ENCODE results near the gene GLA.
A peak's percentile ranks its signal among the peaks of the same experiment; 100 is the strongest.

Gene GLA

GRCh38 chrX:101390664-101391525 lies 16.8 kb downstream of the GLA start, which contains the start of gene RPL36A:
RPL36A (plus strand) TSS chrX:101391011; CDS start chrX:101391044, 33 bp downstream.
- Histone ChIP-seq H3K27me3 (ENCODE audit: control insufficient read depth, low read length) (no peaks in the 10 kb centered on the region), H3K9me3 (ENCODE audit: control insufficient read depth, insufficient read depth, low read length) (no peaks in the 10 kb centered on the region), H3K36me3 (ENCODE audit: control insufficient read depth, low read length) (peaks cover 49% of the 10 kb centered on the region), H3K27ac (ENCODE audit: low read depth, low read length) (peak within 1 kb of the TSS; percentile 90), H4K20me1 (ENCODE audit: control insufficient read depth, insufficient read depth, low read depth, low read length) (no peaks in the 10 kb centered on the region), H3K79me2 (ENCODE audit: control insufficient read depth, low read length) (peaks cover 52% of the 10 kb centered on the region), H3K4me1 (ENCODE audit: control insufficient read depth, low read length) (peaks cover 45% of the 10 kb centered on the region), H3K9me2 (replicated peaks; ENCODE audit: control insufficient read depth, low read length) (no peaks in the 10 kb centered on the region), H3K4me2 (ENCODE audit: low read length) (peak within 1 kb of the TSS; percentile 96), H3K4me3 (ENCODE audit: low read length) (peak within 1 kb of the TSS; percentile 90), H3F3A (ENCODE audit: control insufficient read depth, insufficient read depth) (peaks cover 42% of the 10 kb centered on the region)
- TF ChIP-seq CTCF (IDR thresholded peaks at IDR 0.05; ENCODE audit: low read depth, low read length, poor library complexity, severe bottlenecking) (peak; percentile 64), EZH2phosphoT487 (IDR thresholded peaks at IDR 0.05; ENCODE audit: borderline replicate concordance, low read length) (no peak)

- H3K4me1 ChIP-seq (ENCODE audit: control insufficient read depth, low read length) = peaks cover 48% of the 10 kb centered on the region
- no peak overlapping the region for H3K27ac ChIP-seq (ENCODE audit: low read depth, low read length)
- H3K9me2 ChIP-seq (replicated peaks; ENCODE audit: control insufficient read depth, low read length) = no peaks in the 10 kb centered on the region
- no peaks in the 10 kb centered on the region for H3K27me3 ChIP-seq (ENCODE audit: control insufficient read depth, low read length)
- peaks cover 35% of the 10 kb centered on the region for H3K36me3 ChIP-seq (ENCODE audit: control insufficient read depth, low read length)
- H3K79me2 ChIP-seq (ENCODE audit: control insufficient read depth, low read length) = peaks cover 71% of the 10 kb centered on the region
- no peaks in the 10 kb centered on the region for H4K20me1 ChIP-seq (ENCODE audit: control insufficient read depth, insufficient read depth, low read depth, low read length)
- H3F3A ChIP-seq (ENCODE audit: control insufficient read depth, insufficient read depth) = peaks cover 25% of the 10 kb centered on the region
- no peak for TF ChIP-seq CTCF (IDR thresholded peaks at IDR 0.05; ENCODE audit: low read depth, low read length, poor library complexity, severe bottlenecking)
- TF ChIP-seq EZH2phosphoT487 (IDR thresholded peaks at IDR 0.05; ENCODE audit: borderline replicate concordance, low read length) = no peak
- no peaks in the 10 kb centered on the region for H3K9me3 ChIP-seq (ENCODE audit: control insufficient read depth, insufficient read depth, low read length)
- no peak overlapping the region for H3K4me3 ChIP-seq (ENCODE audit: low read length)
- H3K4me2 ChIP-seq (ENCODE audit: low read length) = 0 out of 2 replicates have a peak overlapping the region, but pooled peaks have one; percentile 92
These were observed 19.1 kb downstream of the GLA start for GRCh38 chrX:101388604-101389003.

GRCh38 chrX:101386542-101386885 lies 21.2 kb downstream of the GLA start:
- peaks cover 6% of the 10 kb centered on the region for H3F3A ChIP-seq (ENCODE audit: control insufficient read depth, insufficient read depth)
- no peaks in the 10 kb centered on the region for H3K9me2 ChIP-seq (replicated peaks; ENCODE audit: control insufficient read depth, low read length)
- no peaks in the 10 kb centered on the region for H3K9me3 ChIP-seq (ENCODE audit: control insufficient read depth, insufficient read depth, low read length)
- H3K36me3 ChIP-seq (ENCODE audit: control insufficient read depth, low read length) = peaks cover 27% of the 10 kb centered on the region
- H3K4me2 ChIP-seq (ENCODE audit: low read length) = peak overlapping the region; percentile 93
- peak overlapping the region; percentile 98 for H3K4me3 ChIP-seq (ENCODE audit: low read length)
- H3K4me1 ChIP-seq (ENCODE audit: control insufficient read depth, low read length) = peaks cover 43% of the 10 kb centered on the region
- H3K79me2 ChIP-seq (ENCODE audit: control insufficient read depth, low read length) = peaks cover 73% of the 10 kb centered on the region
- H3K27ac ChIP-seq (ENCODE audit: low read depth, low read length) = peak overlapping the region; percentile 87
- no peaks in the 10 kb centered on the region for H3K27me3 ChIP-seq (ENCODE audit: control insufficient read depth, low read length)
- H4K20me1 ChIP-seq (ENCODE audit: control insufficient read depth, insufficient read depth, low read depth, low read length) = no peaks in the 10 kb centered on the region
- no peak for TF ChIP-seq EZH2phosphoT487 (IDR thresholded peaks at IDR 0.05; ENCODE audit: borderline replicate concordance, low read length)
- TF ChIP-seq CTCF (IDR thresholded peaks at IDR 0.05; ENCODE audit: low read depth, low read length, poor library complexity, severe bottlenecking) = no peak
